Keratinocyte (primary cell): ENCODE data around the gene L3MBTL3. TPM values are rescaled to one million over a fixed set of nuclear protein-coding genes. Genes with fewer than 3 reads are reported as not detected.

Source experiments
- DNase-seq: peaks from one replicate; pipeline ENCODE4 v3.0.0-alpha.2; 2011; ENCODE audit warnings: low read depth, missing footprints, low spot score
- FAIRE-seq: peaks from 2 replicates; lab custom pipeline; 2011; peaks lifted over from hg19 to GRCh38; lab: Jason Lieb, UNC
- H2AFZ ChIP-seq: 2 replicates; pipeline ENCODE4 v1.6.0; 2012; ENCODE audit warnings: low read length, control low read depth, inconsistent platforms; ENCODE audit not compliant: control insufficient read depth
- H3K27ac ChIP-seq: 2 replicates; pipeline ENCODE4 v1.5.1; 2011; ENCODE audit warnings: low read length; ENCODE audit not compliant: control insufficient read depth, insufficient read depth
- H3K27me3 ChIP-seq: 3 replicates; pipeline ENCODE4 v1.6.0; 2011; ENCODE audit warnings: low read length; ENCODE audit not compliant: control insufficient read depth, insufficient read depth; ENCODE audit errors: extremely low read depth
- H3K36me3 ChIP-seq, 2 experiments: 2 replicates in 1 of 2; 3 replicates in 1 of 2; pipeline ENCODE4 v1.5.1; 2011; ENCODE audit warnings: low read length in 2 of 2, mild to moderate bottlenecking in 1 of 2; ENCODE audit not compliant: control insufficient read depth in 2 of 2, insufficient read depth in 2 of 2; ENCODE audit errors: extremely low read depth in 1 of 2
- H3K4me1 ChIP-seq: 3 replicates; pipeline ENCODE4 v1.5.1; 2011; ENCODE audit warnings: low read length; ENCODE audit not compliant: control insufficient read depth, insufficient read depth; ENCODE audit errors: extremely low read depth
- H3K4me2 ChIP-seq: 3 replicates; pipeline ENCODE4 v1.6.0; 2011; ENCODE audit warnings: low read depth, low read length; ENCODE audit not compliant: control insufficient read depth, insufficient read depth; ENCODE audit errors: extremely low read depth
- H3K4me3 ChIP-seq, 3 experiments: fragments of 200-600 bp in 1 of 3; sonication (generic) in 1 of 3; 2 replicates in 2 of 3; 3 replicates in 1 of 3; pipeline ENCODE4 v1.5.1; 2011 to 2016; ENCODE audit warnings: low read length in 3 of 3, mild to moderate bottlenecking in 3 of 3, control low read depth in 2 of 3, inconsistent platforms in 1 of 3, low read depth in 1 of 3, mixed read lengths in 1 of 3, mixed run types in 1 of 3, moderate library complexity in 1 of 3; ENCODE audit not compliant: control insufficient read depth in 2 of 3, insufficient read depth in 2 of 3; ENCODE audit errors: extremely low read depth in 1 of 3
- H3K79me2 ChIP-seq: 2 replicates; pipeline ENCODE4 v1.6.0; 2012; ENCODE audit warnings: low read length; ENCODE audit not compliant: control insufficient read depth, insufficient read depth
- H3K9ac ChIP-seq: 3 replicates; pipeline ENCODE4 v1.6.0; 2011; ENCODE audit warnings: low read length; ENCODE audit not compliant: control insufficient read depth, insufficient read depth; ENCODE audit errors: extremely low read depth
- H3K9me1 ChIP-seq: 3 replicates; pipeline ENCODE4 v1.6.0; 2011; ENCODE audit warnings: low read length; ENCODE audit not compliant: control insufficient read depth, insufficient read depth; ENCODE audit errors: extremely low read depth
- H3K9me3 ChIP-seq: 2 replicates; pipeline ENCODE4 v1.5.1; 2012; ENCODE audit warnings: low read depth, low read length; ENCODE audit not compliant: control insufficient read depth
- H4K20me1 ChIP-seq: 3 replicates; pipeline ENCODE4 v1.6.0; 2011; ENCODE audit warnings: low read length; ENCODE audit not compliant: control insufficient read depth, insufficient read depth; ENCODE audit errors: extremely low read depth
- CTCF ChIP-seq, 3 experiments: IDR thresholded peaks in 1 of 3; conservative IDR thresholded peaks in 1 of 3; optimal IDR thresholded peaks in 1 of 3; 2 replicates in 2 of 3; 3 replicates in 1 of 3; pipeline versions ENCODE3 to v1.5.1; 2011; ENCODE audit warnings: low read length in 3 of 3, mild to moderate bottlenecking in 3 of 3, moderate library complexity in 2 of 3, control low read depth in 1 of 3, inconsistent platforms in 1 of 3; ENCODE audit not compliant: insufficient read depth in 2 of 3; ENCODE audit errors: extremely low read depth in 1 of 3
- EZH2 ChIP-seq: IDR thresholded peaks from one replicate; pipeline ENCODE4 v1.6.1; 2012; ENCODE audit warnings: inconsistent platforms, mild to moderate bottlenecking, low read length, moderate library complexity
- dilution Hi-C: fragments of 300-500 bp; cut with MboI; formaldehyde crosslinking; loops from one replicate; pipeline ENCODE4 v1.7.0; 2020; ENCODE audit warnings: low sequenced_read_pairs; ENCODE audit not compliant: extremely low pct_ligation_motif_present
- polyA minus RNA-seq, 3 experiments: library from RNA; depleted of rRNA, polyadenylated mRNA; stranded (reverse); fragments of >200 nt; gene quantifications; 1 replicate in 1 of 3; 2 replicates in 1 of 3; 3 replicates in 1 of 3; pipeline ENCODE4 v1.2.3, GENCODE V29; 2011
- polyA plus RNA-seq, 5 experiments: library from polyadenylated mRNA; depleted of rRNA in 3 of 5; stranded (reverse) in 3 of 5; stranded (forward) in 1 of 5; unstranded in 1 of 5; fragments of >200 nt; gene quantifications; 1 replicate in 1 of 5; 2 replicates in 3 of 5; 3 replicates in 1 of 5; pipeline versions ENCODE4 v1.2.1 to v1.2.3, GENCODE V29; 2011 to 2012; ENCODE audit warnings: missing spikeins in 2 of 5, low read depth in 1 of 5, low replicate concordance in 1 of 5

Gene L3MBTL3
- polyA plus RNA-seq (13.0 to 16.6 TPM (median 13.0 TPM) in 3 replicates), polyA minus RNA-seq (6.6 to 16.2 TPM (median 10.0 TPM) in 3 replicates)
- polyA plus RNA-seq (2011; ENCODE audit: low read depth): 18.0 TPM
- 9.9 and 14.1 TPM in 2 replicates for polyA plus RNA-seq (2011; cell fraction: cytosol; rRNA removed)
- polyA plus RNA-seq (2011; cell fraction: nucleus; rRNA removed): 21.8 and 34.0 TPM in 2 replicates
- polyA plus RNA-seq (2012; ENCODE audit: low replicate concordance): 5.6 and 13.4 TPM in 2 replicates
- 4.4 TPM for polyA minus RNA-seq (2011; cell fraction: cytosol; rRNA and poly(A)+ RNA removed)
- polyA minus RNA-seq (2011; cell fraction: nucleus; rRNA and poly(A)+ RNA removed): 14.9 and 22.6 TPM in 2 replicates

- H3K79me2 ChIP-seq: peaks cover 19% of the 10 kb centered on the region
- TF ChIP-seq EZH2: no peak
- no peak for TF ChIP-seq CTCF (optimal IDR thresholded peaks at IDR 0.05 in 1 of 3, IDR thresholded peaks at IDR 0.05 in 1 of 3, conservative IDR thresholded peaks at IDR 0.05 in 1 of 3; ENCODE audit: extremely low read depth in 1 of 3, insufficient read depth in 2 of 3, low read length in 3 of 3)
- FAIRE-seq (no peak), DNase-seq (no peak)
- H3K27ac ChIP-seq: peak within 1 kb of the TSS; percentile 76
- peak within 1 kb of the TSS; percentile 84 to 96 (median 92) for H3K4me3 ChIP-seq
- H3K4me2 ChIP-seq: peak within 1 kb of the TSS; percentile 95
- H4K20me1 ChIP-seq: no peaks in the 10 kb centered on the region
- H3K36me3 ChIP-seq: no peaks in the 10 kb centered on the region
- H3K9ac ChIP-seq: peak within 1 kb of the TSS; percentile 85
- H2AFZ ChIP-seq: peak within 1 kb of the TSS; percentile 89
- H3K4me1 ChIP-seq: peaks cover 9% of the 10 kb centered on the region
- H3K27me3 ChIP-seq: no peaks in the 10 kb centered on the region
- H3K9me3 ChIP-seq: no peaks in the 10 kb centered on the region
- no peaks in the 10 kb centered on the region for H3K9me1 ChIP-seq
- dilution Hi-C loops: no loop called here
Measured at GRCh38 chr6:130018292-130018743, at the start of gene L3MBTL3. TSS of gene L3MBTL3 (plus strand) at chr6:130018581. CDS start at chr6:130042700, 24,119 bp downstream.

GRCh38 chr6:129969064-129969463 is 49.3 kb upstream of the L3MBTL3 start:
- dilution Hi-C loops: no loop called here

More at GRCh38 chr6:129969064-129969463, 49.3 kb upstream of the L3MBTL3 start:
- no peaks in the 10 kb centered on the region for H3K79me2 ChIP-seq
- H3K36me3 ChIP-seq: no peaks in the 10 kb centered on the region
- FAIRE-seq: no peak
- no peak for DNase-seq
- H3K9me1 ChIP-seq: no peaks in the 10 kb centered on the region
- no peaks in the 10 kb centered on the region for H3K4me1 ChIP-seq
- H4K20me1 ChIP-seq: no peaks in the 10 kb centered on the region
- H2AFZ ChIP-seq: no peak overlapping the region
- H3K4me2 ChIP-seq: no peak overlapping the region
- no peak overlapping the region for H3K9ac ChIP-seq
- no peak overlapping the region for H3K27ac ChIP-seq
- no peaks in the 10 kb centered on the region for H3K9me3 ChIP-seq
- no peak overlapping the region for H3K4me3 ChIP-seq
- no peak for TF ChIP-seq EZH2
- no peak for TF ChIP-seq CTCF (optimal IDR thresholded peaks at IDR 0.05 in 1 of 3, IDR thresholded peaks at IDR 0.05 in 1 of 3, conservative IDR thresholded peaks at IDR 0.05 in 1 of 3; ENCODE audit: extremely low read depth in 1 of 3, insufficient read depth in 2 of 3, low read length in 3 of 3)
- no peaks in the 10 kb centered on the region for H3K27me3 ChIP-seq
